Psoas muscle (tissue), 8 donors: ENCODE results near the gene ZNF526. TPM values are rescaled to one million over a fixed set of nuclear protein-coding genes. Genes with fewer than 3 reads are reported as not detected.

ENCODE experiments used
- ATAC-seq, 4 donors: fragments of 200-7000 bp; cut with Tn5 transposase; one replicate each; pipeline ENCODE4 v1.9.1; 2020; ENCODE audit warnings: moderate library complexity in 3 of 4, mild to moderate bottlenecking in 2 of 4
- DNase-seq, 2 donors: peaks; one replicate each; pipeline ENCODE4 v3.0.0-alpha.2; 2020
- H3K27ac ChIP-seq: fragments of 200-600 bp; one replicate; pipeline ENCODE4 v1.8.0; 2022
- H3K27me3 ChIP-seq, 3 donors: fragments of 200-600 bp in 1 of 3; one replicate each; pipeline versions ENCODE4 v1.6.1 to v1.8.0; 2013 to 2022; ENCODE audit warnings: low read length in 2 of 3, mild to moderate bottlenecking in 2 of 3, moderate library complexity in 1 of 3; ENCODE audit not compliant: insufficient read depth in 3 of 3
- H3K36me3 ChIP-seq, 2 donors: fragments of 200-600 bp in 1 of 2; one replicate each; pipeline versions ENCODE4 v1.6.1 to v1.8.0; 2013 to 2022; ENCODE audit warnings: low read depth in 1 of 2, mild to moderate bottlenecking in 1 of 2, moderate library complexity in 1 of 2; ENCODE audit not compliant: insufficient read depth in 1 of 2
- H3K4me1 ChIP-seq: fragments of 200-600 bp; one replicate; pipeline ENCODE4 v1.8.0; 2022
- H3K4me3 ChIP-seq: fragments of 200-600 bp; one replicate; pipeline ENCODE4 v1.8.0; 2022; ENCODE audit warnings: mild to moderate bottlenecking
- H3K9me3 ChIP-seq: fragments of 200-600 bp; one replicate; pipeline ENCODE4 v1.8.0; 2022
- WGBS, 3 donors: extraction: QIAGEN DNeasy Blood & Tissue Kit; methylation state at CpG; one replicate each; pipeline versions ENCODE4 v1.1.6 to v1.1.7; 2013; 5-methylcytosine and 5-hydroxymethylcytosine counted together
- intact Hi-C, 2 donors: fragments of 100-400 bp; cut with DNase I; formaldehyde crosslinking; loops; one replicate each; pipeline versions ENCODE4 v1.11.0 to v1.14.2; 2022
- polyA plus RNA-seq, 3 donors: library from polyadenylated mRNA; stranded (reverse); fragments of 200-250 nt; gene quantifications; one replicate each; pipeline ENCODE4 v1.2.3, GENCODE V29; 2013
- total RNA-seq, 4 donors: library from RNA; stranded (reverse); fragmentation: NEBNext Ultra II Directional in 2 of 4; extraction: Animal tissue kit (Norgen Biotek cat#: 25700) in 2 of 4; gene quantifications; one replicate each; pipeline versions ENCODE4 v1.2.1 to v1.2.4, GENCODE V29; 2021 to 2023
- TF ChIP-seq, protein P1 (sequence below): fragments of 200-600 bp; IDR thresholded peaks from one replicate; pipeline ENCODE4 v1.8.0; 2022; ENCODE audit warnings: antibody characterized with exemption
- donor health status: healthy with polysubstance abuse.
- donor health status: DM: no; HTN: no; CAD: no; lungs with moderate emphysema.
- donor health status: Bipolar disorder and iron deficiency.
- donor health status: healthy.
- donor health status: DM: yes; HTN: yes; CAD: no.
- donor health status: DM: no; HTN: no; CAD: no.
- donor health status: DM: no; HTN: no; CAD: no.
- donor health status: DM: yes; HTN: yes; CAD: no.

ZNF526 gene
- total and polyA plus RNA-seq, 7 donors = 3.4 to 7.9 (median 5.9) TPM

DNA sequence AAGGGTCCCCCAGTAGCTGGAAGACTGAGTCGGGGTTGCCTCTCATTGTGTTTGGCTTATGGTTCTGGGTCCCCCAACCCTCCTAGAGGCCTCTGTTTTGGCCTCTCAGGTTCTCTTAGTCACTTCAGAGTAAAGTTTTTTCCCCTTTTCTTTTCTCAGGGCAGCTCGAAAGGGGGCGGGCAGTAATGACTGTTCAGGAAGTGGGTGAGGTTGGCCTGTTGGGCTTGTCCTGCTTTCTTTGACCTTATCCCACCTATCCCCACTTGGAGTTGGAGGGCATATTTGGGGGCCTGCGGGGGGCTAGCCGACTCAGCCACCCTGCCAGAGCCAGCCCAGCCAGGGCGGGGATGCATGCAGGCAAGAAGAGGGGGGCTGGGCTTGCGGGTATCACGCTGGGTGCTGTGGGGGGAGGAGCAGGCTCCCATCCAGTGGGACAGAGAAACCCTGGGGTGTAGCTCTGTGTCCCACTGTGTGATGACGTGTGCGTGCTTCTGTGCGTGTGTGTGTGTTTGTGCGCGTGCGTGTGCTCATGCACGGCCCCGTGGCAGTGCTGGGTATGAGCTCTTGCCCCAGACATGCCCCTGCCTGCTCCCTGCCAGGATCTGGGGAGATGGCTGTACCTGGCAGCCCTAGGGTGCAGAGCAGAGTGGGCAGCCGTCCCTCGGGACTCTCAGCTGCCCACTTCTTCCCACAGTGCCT is 50.4 kb downstream of the ZNF526 start:
- Histone ChIP-seq H3K9me3 (no peaks in the 10 kb centered on the region), H3K36me3 (peaks cover 4 to 38% of the 10 kb centered on the region in 2 donors), H3K4me3 (peak overlapping the region; percentile 81), H3K27me3 (no peaks in the 10 kb centered on the region), H3K27ac (peak overlapping the region; percentile 98), H3K4me1 (peaks cover 40% of the 10 kb centered on the region)
- TF ChIP-seq, protein P1, sequence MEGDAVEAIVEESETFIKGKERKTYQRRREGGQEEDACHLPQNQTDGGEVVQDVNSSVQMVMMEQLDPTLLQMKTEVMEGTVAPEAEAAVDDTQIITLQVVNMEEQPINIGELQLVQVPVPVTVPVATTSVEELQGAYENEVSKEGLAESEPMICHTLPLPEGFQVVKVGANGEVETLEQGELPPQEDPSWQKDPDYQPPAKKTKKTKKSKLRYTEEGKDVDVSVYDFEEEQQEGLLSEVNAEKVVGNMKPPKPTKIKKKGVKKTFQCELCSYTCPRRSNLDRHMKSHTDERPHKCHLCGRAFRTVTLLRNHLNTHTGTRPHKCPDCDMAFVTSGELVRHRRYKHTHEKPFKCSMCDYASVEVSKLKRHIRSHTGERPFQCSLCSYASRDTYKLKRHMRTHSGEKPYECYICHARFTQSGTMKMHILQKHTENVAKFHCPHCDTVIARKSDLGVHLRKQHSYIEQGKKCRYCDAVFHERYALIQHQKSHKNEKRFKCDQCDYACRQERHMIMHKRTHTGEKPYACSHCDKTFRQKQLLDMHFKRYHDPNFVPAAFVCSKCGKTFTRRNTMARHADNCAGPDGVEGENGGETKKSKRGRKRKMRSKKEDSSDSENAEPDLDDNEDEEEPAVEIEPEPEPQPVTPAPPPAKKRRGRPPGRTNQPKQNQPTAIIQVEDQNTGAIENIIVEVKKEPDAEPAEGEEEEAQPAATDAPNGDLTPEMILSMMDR = no peak
- peak in 3 of 4 donors; percentile 12 to 26 (median 14) for ATAC-seq
- WGBS, 3 donors = 8 to 12% (median 11%) methylated on average over 18 of the region's 18 CpGs
- intact Hi-C loops = no loop called here
- peak; percentile 56 to 82 for DNase-seq

DNA sequence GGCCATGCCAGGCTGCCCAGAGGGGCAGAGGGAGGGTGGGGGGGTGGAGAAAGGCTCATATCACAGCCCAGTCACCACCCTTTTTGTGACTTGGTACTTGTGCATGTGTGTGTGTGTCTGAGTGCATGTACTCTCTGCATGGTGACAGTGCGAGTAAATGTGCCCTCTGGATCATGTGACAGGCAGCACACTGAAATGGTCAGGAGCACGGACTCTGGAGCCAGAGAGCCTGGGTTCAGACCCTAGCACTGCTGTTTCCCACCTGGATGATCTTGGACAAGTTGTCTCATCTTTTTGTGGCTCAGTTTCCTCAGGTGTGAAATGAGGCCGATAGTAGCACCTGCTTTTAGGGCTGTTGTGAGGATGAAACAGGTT is 50.9 kb downstream of the ZNF526 start:
- H3K4me3 ChIP-seq = peak overlapping the region; percentile 81
- no peaks in the 10 kb centered on the region for H3K9me3 ChIP-seq
- TF ChIP-seq, protein P1 = no peak
- peaks cover 4 to 40% of the 10 kb centered on the region in 2 donors for H3K36me3 ChIP-seq
- no peaks in the 10 kb centered on the region for H3K27me3 ChIP-seq
- intact Hi-C loops = no loop called here
- H3K27ac ChIP-seq = peak overlapping the region; percentile 98
- DNase-seq = no peak
- ATAC-seq = peak in 2 of 4 donors; percentile 3 to 14
- WGBS, 3 donors = 22 to 41% (median 33%) methylated on average over 3 of the region's 3 CpGs
- H3K4me1 ChIP-seq = peaks cover 46% of the 10 kb centered on the region

DNA sequence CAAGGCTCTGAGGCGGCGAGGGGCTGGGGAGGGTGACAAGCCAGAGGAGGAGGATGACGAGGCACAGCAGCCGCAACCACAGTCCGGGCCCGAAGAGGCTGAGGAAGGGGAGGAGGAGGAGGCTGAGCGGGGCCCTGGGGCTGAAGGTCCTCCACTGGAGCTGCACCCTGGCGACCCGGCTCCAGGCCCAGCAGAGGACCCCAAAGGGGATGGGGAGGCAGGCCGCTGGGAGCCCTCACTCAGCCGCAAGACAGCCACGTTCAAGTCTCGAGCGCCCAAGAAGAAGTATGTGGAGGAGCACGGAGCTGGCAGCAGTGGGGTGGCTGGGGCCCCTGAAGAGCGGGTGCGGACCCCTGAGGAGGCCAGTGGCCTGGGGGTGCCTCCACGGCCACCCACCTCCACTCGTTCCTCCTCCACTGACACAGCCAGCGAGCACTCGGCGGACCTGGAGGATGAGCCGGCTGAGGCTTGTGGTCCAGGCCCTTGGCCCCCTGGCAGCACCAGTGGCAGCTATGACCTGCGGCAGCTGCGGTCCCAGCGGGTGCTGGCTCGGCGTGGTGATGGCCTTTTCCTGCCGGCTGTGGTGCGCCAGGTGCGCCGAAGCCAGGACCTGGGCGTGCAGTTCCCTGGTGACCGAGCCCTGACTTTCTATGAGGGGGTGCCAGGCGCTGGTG is 51.9 kb downstream of the ZNF526 start:
- Histone ChIP-seq H3K4me1 (peaks cover 53% of the 10 kb centered on the region), H3K27ac (peak overlapping the region; percentile 98), H3K27me3 (no peaks in the 10 kb centered on the region), H3K36me3 (peaks cover 4 to 47% of the 10 kb centered on the region in 2 donors), H3K4me3 (peak overlapping the region; percentile 81), H3K9me3 (no peaks in the 10 kb centered on the region)
- intact Hi-C loops = no loop called here
- no peak for ATAC-seq
- WGBS, 3 donors = 81 to 87% (median 84%) methylated on average over 31 to 35 of the region's 35 CpGs
- DNase-seq = peak in 1 of 2 donors; percentile 13
- TF ChIP-seq, protein P1 = no peak

DNA sequence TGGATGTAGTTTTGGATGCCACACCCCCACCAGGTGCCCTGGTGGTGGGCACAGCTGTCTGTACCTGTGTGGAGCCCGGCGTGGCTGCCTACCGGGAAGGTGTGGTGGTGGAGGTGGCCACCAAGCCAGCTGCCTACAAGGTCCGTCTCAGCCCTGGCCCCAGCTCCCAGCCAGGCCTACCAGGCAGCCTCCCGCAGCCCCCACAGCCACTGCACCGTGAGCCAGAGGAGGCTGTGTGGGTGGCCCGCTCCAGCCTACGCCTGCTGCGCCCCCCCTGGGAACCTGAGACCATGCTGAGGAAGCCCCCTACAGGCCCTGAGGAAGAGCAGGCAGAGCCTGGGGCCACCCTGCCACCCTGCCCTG is 52.4 kb downstream of the ZNF526 start:
- H3K27me3 ChIP-seq = no peaks in the 10 kb centered on the region
- H3K4me3 ChIP-seq = no peak overlapping the region
- DNase-seq (peak in 1 of 2 donors; percentile 54), ATAC-seq (no peak)
- no peaks in the 10 kb centered on the region for H3K9me3 ChIP-seq
- intact Hi-C loops = no loop called here
- peaks cover 57% of the 10 kb centered on the region for H3K4me1 ChIP-seq
- WGBS, 3 donors = 77 to 85% (median 85%) methylated on average over 8 to 9 of the region's 9 CpGs
- H3K36me3 ChIP-seq = peaks cover 4 to 47% of the 10 kb centered on the region in 2 donors
- TF ChIP-seq, protein P1 = no peak
- H3K27ac ChIP-seq = peak overlapping the region; percentile 98
